ENCODE results near the gene LEMD1.

GRCh38 chr1:205416322-205416721 is 5.5 kb downstream of the LEMD1 start:
- no peak for TF ChIP-seq POLR2AphosphoS5 (IDR thresholded peaks at IDR 0.05; ENCODE audit: low read depth, low read length)
- TF ChIP-seq REST (IDR thresholded peaks at IDR 0.05; ENCODE audit: insufficient read depth in 1 of 2, low read depth in 2 of 2, low read length in 2 of 2), result no peak
- no peak for TF ChIP-seq SIN3A (IDR thresholded peaks at IDR 0.05; ENCODE audit: borderline replicate concordance, insufficient read depth, low read length)
- TF ChIP-seq TAF1 (IDR thresholded peaks at IDR 0.05; ENCODE audit: borderline replicate concordance, insufficient read depth, low read length), result no peak
